GM18498 (cell line): ENCODE data around the gene BMERB1.
"Not testable (repeated sequence)": the region's sequence is repeated elsewhere in the genome, so short reads cannot be mapped to it uniquely, and the experiment has no call there.

Experiments used
- ATAC-seq: cut with Tn5 transposase; IDR thresholded peaks from one replicate; pipeline ENCODE4 v1.9.1; 2021; ENCODE audit warnings: mild to moderate bottlenecking, moderate library complexity; ENCODE audit not compliant: unreplicated experiment

BMERB1 gene

GRCh38 chr16:15548482-15548891 is 114.1 kb downstream of the BMERB1 start:
- no peak for ATAC-seq

- ATAC-seq: no peak
Measured at GRCh38 chr16:15552507-15552906, 118.1 kb downstream of the BMERB1 start.

DNA sequence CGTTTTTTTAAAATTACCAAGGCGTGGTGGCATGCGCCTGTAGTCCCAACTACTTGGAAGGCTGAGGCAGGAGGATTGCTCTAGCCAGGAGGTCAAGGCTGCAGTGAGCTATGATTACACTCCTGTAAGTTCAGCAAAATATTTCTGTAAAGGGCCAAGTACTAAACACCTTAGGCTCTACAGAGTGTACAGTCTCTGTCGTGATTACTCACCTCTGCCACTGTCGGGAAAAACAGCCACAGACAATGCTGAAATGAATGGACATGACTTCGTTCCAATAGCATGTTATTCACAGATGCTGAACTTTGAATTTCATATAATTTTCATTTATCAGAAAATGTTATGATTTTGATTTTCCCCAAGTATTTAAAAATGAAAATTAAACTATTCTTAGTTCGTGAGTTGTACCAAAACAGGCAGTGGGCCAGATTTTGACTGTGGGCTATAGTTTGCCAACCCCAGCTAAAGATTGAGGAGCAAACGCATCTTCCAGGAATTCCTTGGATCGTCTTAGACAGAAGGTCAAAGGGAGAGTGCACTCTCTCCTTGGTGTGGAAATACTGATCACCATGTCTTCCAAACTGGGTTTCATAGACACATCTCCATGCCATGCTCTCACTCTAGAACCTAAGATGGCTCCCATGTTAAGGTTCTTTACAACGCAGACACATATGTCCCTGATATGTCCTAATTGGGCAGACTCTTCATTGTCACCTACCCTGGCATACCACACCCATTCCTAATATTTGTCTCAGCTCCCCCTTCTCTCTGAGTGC is 119.1 kb downstream of the BMERB1 start:
- no peak for ATAC-seq

- no peak for ATAC-seq
Measured at GRCh38 chr16:15556130-15556529, 121.7 kb downstream of the BMERB1 start.

DNA sequence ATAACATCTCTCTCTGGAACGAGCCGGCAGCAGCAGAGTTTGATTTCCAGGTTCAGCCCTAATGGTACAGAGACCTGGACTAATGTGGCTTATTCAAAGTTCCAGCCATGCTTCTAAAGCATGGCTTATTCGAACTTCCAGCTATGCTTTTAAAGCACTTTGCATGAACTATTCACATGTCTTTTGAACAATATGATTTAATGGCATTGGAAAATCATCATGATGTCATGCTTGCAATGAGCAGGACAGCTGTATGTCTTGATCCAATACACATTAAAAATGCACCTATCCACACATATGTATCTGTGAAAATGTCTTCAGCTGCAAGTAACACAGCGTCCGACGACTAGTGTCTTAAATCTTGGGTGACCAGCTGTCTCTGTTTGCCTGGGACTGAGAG is 122.9 kb downstream of the BMERB1 start:
- ATAC-seq: no peak

- no peak for ATAC-seq
Measured at GRCh38 chr16:15559176-15559575, 124.8 kb downstream of the BMERB1 start.

- ATAC-seq: no peak
Measured at GRCh38 chr16:15564604-15565339, 130.4 kb downstream of the BMERB1 start.

GRCh38 chr16:15566095-15566494 is 131.7 kb downstream of the BMERB1 start:
- no peak for ATAC-seq

- ATAC-seq: no peak
Measured at GRCh38 chr16:15567823-15568222, 133.4 kb downstream of the BMERB1 start.

DNA sequence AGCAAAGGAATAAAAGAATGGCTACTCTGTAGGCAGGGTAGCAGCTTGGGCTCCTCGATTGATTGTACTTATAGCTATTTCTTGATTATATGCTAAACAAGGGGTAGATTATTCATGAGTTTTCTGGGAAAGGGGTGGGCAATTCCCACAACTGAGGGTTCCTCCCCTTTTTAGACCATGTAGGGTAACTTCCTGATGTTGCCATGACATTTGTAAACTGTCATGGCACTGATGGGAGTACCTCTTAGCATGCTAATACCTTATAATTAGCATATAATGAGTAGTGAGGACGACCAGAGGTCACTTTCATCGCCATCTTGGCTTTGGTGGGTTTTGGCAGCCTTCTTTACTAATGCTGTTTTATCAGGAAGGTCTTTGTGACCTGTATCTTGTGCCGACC is 136.3 kb downstream of the BMERB1 start:
- not testable (repeated sequence) for ATAC-seq

GRCh38 chr16:15571557-15571956 is 137.2 kb downstream of the BMERB1 start:
- ATAC-seq: no peak

DNA sequence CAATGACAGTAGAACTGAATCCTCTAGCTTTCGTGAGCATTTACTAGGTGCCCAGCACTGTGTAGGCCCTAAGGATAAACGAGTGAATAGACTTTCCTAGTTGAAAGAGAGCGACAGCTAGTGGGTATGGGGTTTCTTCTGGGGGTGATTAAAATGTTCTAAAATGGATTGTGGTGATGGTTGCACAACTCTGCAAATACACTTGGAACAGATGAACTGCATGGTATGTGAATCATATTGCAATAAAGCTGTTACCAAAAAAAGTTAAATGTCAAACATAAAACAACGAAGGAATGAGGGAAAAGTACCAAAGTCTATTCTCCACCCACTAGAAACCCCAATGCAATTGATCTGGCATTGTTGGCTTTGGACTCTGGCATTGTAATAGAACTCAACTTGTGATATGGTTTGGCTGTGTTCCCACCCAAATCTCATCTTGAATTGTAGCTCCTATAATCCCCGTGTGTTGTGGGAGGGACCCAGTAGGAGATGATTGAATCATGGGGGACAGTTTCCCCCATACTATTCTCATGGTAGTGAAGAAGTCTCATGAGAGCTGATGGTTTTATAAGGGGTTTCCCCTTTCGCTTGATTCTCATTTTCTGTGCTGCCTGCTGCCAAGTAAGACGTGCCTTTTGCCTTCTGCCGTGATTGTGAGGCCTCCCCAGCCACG is 138.1 kb downstream of the BMERB1 start:
- ATAC-seq: no peak

GRCh38 chr16:15573274-15573895 is 139.0 kb downstream of the BMERB1 start:
- no peak for ATAC-seq

- ATAC-seq: not testable (repeated sequence)
Measured at GRCh38 chr16:15573896-15574613, 139.7 kb downstream of the BMERB1 start.

GRCh38 chr16:15574614-15574948 is 140.2 kb downstream of the BMERB1 start:
- no peak for ATAC-seq

DNA sequence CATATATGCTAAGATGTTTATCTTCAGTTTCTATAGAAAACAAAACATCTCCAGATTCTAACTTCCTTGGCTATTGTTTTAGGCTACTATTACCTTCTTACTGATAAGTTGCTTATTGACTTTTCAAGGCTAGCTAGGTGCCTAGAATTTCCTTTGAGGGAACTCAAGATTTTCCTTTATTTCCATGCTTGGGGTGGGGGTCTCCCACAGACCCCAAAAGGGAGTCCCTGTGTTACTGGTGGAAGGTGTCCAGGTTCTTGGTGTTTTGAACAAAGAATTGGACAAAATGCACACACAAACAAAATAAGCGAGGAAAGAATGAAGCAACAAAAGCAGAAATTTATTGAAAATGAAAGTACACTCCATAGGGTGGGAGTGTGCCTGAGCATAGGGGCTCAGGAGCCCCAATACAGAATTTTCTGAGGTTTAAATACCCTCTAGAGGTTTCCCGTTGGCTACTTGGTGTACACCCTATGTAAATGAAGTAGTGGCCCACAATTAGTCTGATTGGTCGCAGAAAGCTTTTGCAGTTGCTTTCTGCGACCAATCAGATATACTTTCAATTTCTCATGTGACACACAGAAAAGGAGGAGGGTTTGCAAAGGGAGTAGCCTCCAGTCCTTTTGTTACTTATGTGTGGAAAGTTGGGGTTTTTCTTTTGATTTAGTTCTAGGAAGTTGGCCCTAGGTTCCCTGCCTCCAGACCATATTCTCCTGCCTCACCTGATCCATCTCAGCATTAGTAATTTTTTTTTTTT is 141.1 kb downstream of the BMERB1 start:
- ATAC-seq: no peak

- ATAC-seq: no peak
Measured at GRCh38 chr16:15576960-15577958, 142.9 kb downstream of the BMERB1 start.

GRCh38 chr16:15578824-15579223 is 144.4 kb downstream of the BMERB1 start:
- no peak for ATAC-seq
